HCT116 (cell line): Measurements from ENCODE around the gene MAP4K2. TPM values are rescaled to one million over a fixed set of nuclear protein-coding genes. Genes with fewer than 3 reads are reported as not detected.

Source experiments
- ATAC-seq: fragments of 200-7000 bp; cut with Tn5 transposase; 2 replicates; pipeline ENCODE4 v1.9.1; 2020; ENCODE audit warnings: mild to moderate bottlenecking, moderate library complexity
- BruUV-seq: library from RNA; stranded (reverse); fragments of 400-500 nt; replicated peaks from 2 replicates; lab custom pipeline; 2021; lab: Mats Ljungman, UMichigan
- CTCF ChIA-PET: fragments of 300-600 bp; sonication (Branson Sonifier 250); formaldehyde crosslinking; loops from one replicate; lab custom pipeline; 2021; ENCODE audit warnings: antibody characterized with exemption; lab: Charles Lee
- POLR2A ChIA-PET: fragments of 300-600, 350-600 bp; sonication (Branson Sonifier 250); formaldehyde crosslinking; loops from one replicate; lab custom pipeline; 2021; ENCODE audit warnings: antibody characterized with exemption; lab: Charles Lee
- RAD21 ChIA-PET, 2 experiments: fragments of 300-600 bp; sonication (Branson Sonifier 250); formaldehyde crosslinking; loops; one replicate each; lab custom pipeline; 2023; ENCODE audit warnings: low total read pairs in 2 of 2; ENCODE audit not compliant: uncharacterized antibody in 2 of 2, unreplicated experiment in 2 of 2, low non-redundant PET in 1 of 2; lab: Charles Lee
- DNase-seq: peaks from one replicate; pipeline ENCODE4 v3.0.0-alpha.2; 2010; ENCODE audit warnings: low read depth, low spot score
- H2AFZ ChIP-seq: fragments of 200-600 bp; shearing (Covaris generic), sonication (generic); 2 replicates; pipeline ENCODE4 v1.6.1; 2017; ENCODE audit warnings: low read depth, mixed run types, mixed read lengths, antibody characterized with exemption, low read length; ENCODE audit not compliant: poor library complexity, severe bottlenecking
- H3K27ac ChIP-seq: 2 replicates; pipeline ENCODE4 v1.5.1; 2012; ENCODE audit warnings: low read depth, low read length
- H3K27me3 ChIP-seq: fragments of 200-600 bp; sonication (generic); 2 replicates; pipeline ENCODE4 v1.6.1; 2016; ENCODE audit warnings: mixed run types, low read length, mixed read lengths; ENCODE audit not compliant: insufficient read depth
- H3K36me3 ChIP-seq, 2 experiments: fragments of 200-500 bp in 1 of 2; fragments of 200-600 bp in 1 of 2; sonication (Bioruptor generic) in 1 of 2; sonication (generic) in 1 of 2; 2 replicates each; pipeline versions ENCODE4 v1.5.1 to v1.6.1; 2014 to 2016; ENCODE audit warnings: low read length in 2 of 2, inconsistent platforms in 1 of 2, mixed read lengths in 1 of 2, mixed run types in 1 of 2; ENCODE audit not compliant: insufficient read depth in 2 of 2, control insufficient read depth in 1 of 2
- H3K4me1 ChIP-seq, 2 experiments: fragments of 200-600 bp in 1 of 2; sonication (generic) in 1 of 2; 2 replicates each; pipeline versions ENCODE4 v1.5.1 to v1.6.1; 2012 to 2017; ENCODE audit warnings: low read length in 2 of 2, inconsistent platforms in 1 of 2, mild to moderate bottlenecking in 1 of 2, mixed read lengths in 1 of 2, mixed run types in 1 of 2, moderate library complexity in 1 of 2; ENCODE audit not compliant: insufficient read depth in 2 of 2, control insufficient read depth in 1 of 2
- H3K4me2 ChIP-seq: fragments of 200-600 bp; sonication (generic); 2 replicates; pipeline ENCODE4 v1.6.1; 2017; ENCODE audit warnings: mixed run types, low read length, mixed read lengths
- H3K4me3 ChIP-seq, 2 experiments: fragments of 200-600 bp in 1 of 2; sonication (generic) in 1 of 2; replicated peaks in 1 of 2; 2 replicates each; pipeline ENCODE4 v1.5.1; 2011 to 2016; ENCODE audit warnings: low read length in 2 of 2, control low read depth in 1 of 2, low read depth in 1 of 2, mild to moderate bottlenecking in 1 of 2, mixed read lengths in 1 of 2, mixed run types in 1 of 2
- H3K79me2 ChIP-seq: fragments of 200-600 bp; sonication (generic); 2 replicates; pipeline ENCODE4 v1.6.1; 2017; ENCODE audit warnings: mild to moderate bottlenecking, mixed run types, low read length, moderate library complexity, mixed read lengths; ENCODE audit not compliant: insufficient read depth
- H3K9ac ChIP-seq: fragments of 200-600 bp; sonication (generic); 2 replicates; pipeline ENCODE4 v1.6.1; 2016; ENCODE audit warnings: low read length, mixed read lengths
- H3K9me2 ChIP-seq: fragments of 200-600 bp; sonication (generic), shearing (Covaris generic); 2 replicates; pipeline ENCODE4 v1.6.1; 2017; ENCODE audit warnings: mixed run types, mild to moderate bottlenecking, moderate library complexity; ENCODE audit not compliant: insufficient read depth
- H3K9me3 ChIP-seq, 2 experiments: fragments of 200-500 bp in 1 of 2; fragments of 200-600 bp in 1 of 2; sonication (Bioruptor generic) in 1 of 2; sonication (generic) in 1 of 2; 2 replicates each; pipeline ENCODE4 v1.6.1; 2014 to 2017; ENCODE audit warnings: low read length in 2 of 2, mixed read lengths in 2 of 2, inconsistent platforms in 1 of 2, low read depth in 1 of 2, mild to moderate bottlenecking in 1 of 2, mixed run types in 1 of 2, moderate library complexity in 1 of 2; ENCODE audit not compliant: control insufficient read depth in 1 of 2, insufficient read depth in 1 of 2
- H4K20me1 ChIP-seq: fragments of 200-600 bp; sonication (generic), shearing (Covaris generic); 2 replicates; pipeline ENCODE4 v1.6.1; 2017; ENCODE audit warnings: mixed run types, mild to moderate bottlenecking, moderate library complexity; ENCODE audit not compliant: insufficient read depth
- CBX3 ChIP-seq: IDR thresholded peaks from 2 replicates; pipeline ENCODE4 v1.6.1; 2012; ENCODE audit warnings: low read depth
- SIN3A ChIP-seq: IDR thresholded peaks from 2 replicates; pipeline ENCODE4 v1.6.1; 2012; ENCODE audit warnings: low read depth
- TCF7L2 ChIP-seq: IDR thresholded peaks from 2 replicates; pipeline ENCODE4 v1.7.0; 2011; ENCODE audit warnings: borderline replicate concordance, inconsistent platforms; ENCODE audit not compliant: insufficient read depth, insufficient read length; ENCODE audit errors: extremely low read depth
- ZFX ChIP-seq: fragments of 450-650 bp; IDR thresholded peaks from 2 replicates; pipeline ENCODE4 v1.6.1; 2017
- intact Hi-C: fragments of 100-400 bp; cut with micrococcal nuclease; formaldehyde crosslinking; loops from 2 replicates; pipeline ENCODE4 v1.10.0; 2022
- total RNA-seq: library from RNA; stranded (reverse); gene quantifications from one replicate; pipeline ENCODE4 v1.2.1, GENCODE V29; 2021; ENCODE audit not compliant: unreplicated experiment
- TF ChIP-seq, protein P1 (sequence below): IDR thresholded peaks from 2 replicates; pipeline ENCODE4 v1.6.1; 2012
- TF ChIP-seq, protein P2 (sequence below): IDR thresholded peaks from 2 replicates; pipeline ENCODE4 v1.6.1; 2012
- TF ChIP-seq, protein P3 (sequence below): IDR thresholded peaks from 2 replicates; pipeline ENCODE4 v1.6.1; 2011; ENCODE audit warnings: mild to moderate bottlenecking, low read length, moderate library complexity; ENCODE audit not compliant: insufficient replicate concordance; ENCODE audit errors: extremely low read depth

The MAP4K2 gene
- total RNA-seq, 1 experiment from 2014 or later = 44.2 TPM

DNA sequence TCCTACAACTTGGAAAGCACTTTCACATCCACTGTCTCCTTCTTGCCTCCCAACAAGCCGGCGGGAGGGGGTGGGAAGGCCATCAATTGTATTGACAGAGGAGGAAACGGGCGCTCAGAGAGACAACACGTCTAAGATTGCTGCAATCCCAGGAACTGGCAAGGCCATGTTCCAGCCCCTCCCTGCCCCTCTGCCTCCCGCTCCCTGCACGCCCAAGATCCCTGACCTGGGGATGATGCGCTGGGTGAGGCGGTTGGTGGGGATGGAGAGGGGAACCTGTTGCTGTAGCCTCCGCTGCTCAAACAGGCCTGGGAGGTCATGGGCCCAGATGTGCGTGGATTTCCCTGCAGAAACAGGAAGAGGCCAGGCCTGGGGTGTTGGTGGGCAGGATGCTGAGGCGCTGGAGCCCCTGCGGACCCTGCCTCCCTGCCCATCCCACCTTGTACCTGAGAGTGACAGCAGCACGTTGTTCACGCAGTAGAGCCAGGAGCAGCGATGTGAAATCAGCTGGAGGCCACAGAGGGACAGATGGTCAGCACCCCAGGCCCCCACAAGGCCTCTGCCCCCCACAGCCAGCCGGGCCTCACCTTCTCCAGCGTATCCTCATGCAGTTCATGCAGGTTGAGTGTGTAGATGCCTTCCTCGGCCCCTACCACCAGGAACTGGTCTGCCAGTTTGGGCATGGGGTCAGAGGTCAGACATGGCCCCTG, 6.8 kb downstream of the MAP4K2 start:
- intact Hi-C loops = no loop called here
- ChIA-PET POLR2A (interaction anchor here (0.6 kb wide), 1 partner anchor 61 kb away, joined by 3 read pairs; no protein-coding TSS in a partner anchor), CTCF (no interaction called here), RAD21 (no interaction called here)
- TF ChIP-seq CBX3 = no peak
- TF ChIP-seq, protein P1, sequence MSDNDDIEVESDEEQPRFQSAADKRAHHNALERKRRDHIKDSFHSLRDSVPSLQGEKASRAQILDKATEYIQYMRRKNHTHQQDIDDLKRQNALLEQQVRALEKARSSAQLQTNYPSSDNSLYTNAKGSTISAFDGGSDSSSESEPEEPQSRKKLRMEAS = no peak
- no peak for TF ChIP-seq SIN3A
- TF ChIP-seq TCF7L2 = no peak
- TF ChIP-seq, protein P2, sequence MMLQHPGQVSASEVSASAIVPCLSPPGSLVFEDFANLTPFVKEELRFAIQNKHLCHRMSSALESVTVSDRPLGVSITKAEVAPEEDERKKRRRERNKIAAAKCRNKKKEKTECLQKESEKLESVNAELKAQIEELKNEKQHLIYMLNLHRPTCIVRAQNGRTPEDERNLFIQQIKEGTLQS = no peak
- TF ChIP-seq, protein P3, sequence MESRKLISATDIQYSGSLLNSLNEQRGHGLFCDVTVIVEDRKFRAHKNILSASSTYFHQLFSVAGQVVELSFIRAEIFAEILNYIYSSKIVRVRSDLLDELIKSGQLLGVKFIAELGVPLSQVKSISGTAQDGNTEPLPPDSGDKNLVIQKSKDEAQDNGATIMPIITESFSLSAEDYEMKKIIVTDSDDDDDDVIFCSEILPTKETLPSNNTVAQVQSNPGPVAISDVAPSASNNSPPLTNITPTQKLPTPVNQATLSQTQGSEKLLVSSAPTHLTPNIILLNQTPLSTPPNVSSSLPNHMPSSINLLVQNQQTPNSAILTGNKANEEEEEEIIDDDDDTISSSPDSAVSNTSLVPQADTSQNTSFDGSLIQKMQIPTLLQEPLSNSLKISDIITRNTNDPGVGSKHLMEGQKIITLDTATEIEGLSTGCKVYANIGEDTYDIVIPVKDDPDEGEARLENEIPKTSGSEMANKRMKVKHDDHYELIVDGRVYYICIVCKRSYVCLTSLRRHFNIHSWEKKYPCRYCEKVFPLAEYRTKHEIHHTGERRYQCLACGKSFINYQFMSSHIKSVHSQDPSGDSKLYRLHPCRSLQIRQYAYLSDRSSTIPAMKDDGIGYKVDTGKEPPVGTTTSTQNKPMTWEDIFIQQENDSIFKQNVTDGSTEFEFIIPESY = no peak
- TF ChIP-seq ZFX = no peak
- Histone ChIP-seq H3K4me3 (no peak overlapping the region), H4K20me1 (no peaks in the 10 kb centered on the region), H2AFZ (no peak overlapping the region), H3K36me3 (no peaks in the 10 kb centered on the region; a peak in 1 of 4 replicates), H3K27ac (no peak overlapping the region), H3K4me2 (no peak overlapping the region), H3K27me3 (no peaks in the 10 kb centered on the region), H3K4me1 (peaks cover 12 to 25% of the 10 kb centered on the region in 2 experiments; a peak in 3 of 4 replicates), H3K9me2 (no peaks in the 10 kb centered on the region), H3K79me2 (no peaks in the 10 kb centered on the region), H3K9me3 (no peaks in the 10 kb centered on the region), H3K9ac (no peak overlapping the region)
- ATAC-seq (no peak), DNase-seq (no peak)
- no TSS peak for BruUV-seq
